NCI-H2196 (cell line): ENCODE measurements around the gene SEPTIN12.
A peak's percentile ranks its signal among the peaks of the same experiment; 100 is the strongest.
"Not testable (repeated sequence)": the region's sequence is repeated elsewhere in the genome, so short reads cannot be mapped to it uniquely, and the experiment has no call there.

Source experiments
- DNase-seq: peaks from one replicate; lab custom pipeline; 2025; ENCODE audit not compliant: unreplicated experiment; lab: John Stamatoyannopoulos, UW

Gene SEPTIN12

GRCh38 chr16:4785758-4786433 is 2.2 kb downstream of the SEPTIN12 start:
- DNase-seq = no peak

GRCh38 chr16:4784444-4784987 is 3.6 kb downstream of the SEPTIN12 start:
- not testable (repeated sequence) for DNase-seq

- DNase-seq = no peak
Measured at GRCh38 chr16:4783951-4784336, 4.2 kb downstream of the SEPTIN12 start.

GRCh38 chr16:4783251-4783950 is 4.7 kb downstream of the SEPTIN12 start:
- DNase-seq = no peak

- no peak for DNase-seq
Measured at GRCh38 chr16:4780235-4780634, 7.9 kb downstream of the SEPTIN12 start.

GRCh38 chr16:4778050-4778392 is 10.1 kb downstream of the SEPTIN12 start:
- no peak for DNase-seq

GRCh38 chr16:4777339-4778049 is 10.7 kb downstream of the SEPTIN12 start:
- DNase-seq = no peak

GRCh38 chr16:4776141-4776705 is 11.9 kb downstream of the SEPTIN12 start:
- no peak for DNase-seq

GRCh38 chr16:4775005-4775404 is 13.1 kb downstream of the SEPTIN12 start:
- DNase-seq = no peak

GRCh38 chr16:4772351-4772750 is 15.8 kb downstream of the SEPTIN12 start:
- no peak for DNase-seq

GRCh38 chr16:4771646-4772045 is 16.5 kb downstream of the SEPTIN12 start:
- no peak for DNase-seq

- no peak for DNase-seq
Measured at GRCh38 chr16:4769306-4769638, 18.9 kb downstream of the SEPTIN12 start.

GRCh38 chr16:4768549-4769305 is 19.4 kb downstream of the SEPTIN12 start:
- DNase-seq = peak; percentile 97

- DNase-seq = no peak
Measured at GRCh38 chr16:4767872-4768548, 20.1 kb downstream of the SEPTIN12 start.

- peak; percentile 98 for DNase-seq
Measured at GRCh38 chr16:4766875-4767628, 21.1 kb downstream of the SEPTIN12 start, which contains the start of gene ZNF500. ZNF500 (minus strand) TSS chr16:4767162; CDS start chr16:4765978, 1,184 bp downstream.

- no peak for DNase-seq
Measured at GRCh38 chr16:4765511-4766474, 22.4 kb downstream of the SEPTIN12 start.

GRCh38 chr16:4763791-4764190 is 24.4 kb downstream of the SEPTIN12 start:
- no peak for DNase-seq

- no peak for DNase-seq
Measured at GRCh38 chr16:4762205-4762604, 25.9 kb downstream of the SEPTIN12 start.
